Stimulated activated CD8-positive, alpha-beta memory T cell treated with anti-CD3 and anti-CD28 coated beads, Interleukin-15, amount 100 ng/mL, for 1 hour (primary cell): ENCODE results near the gene MAG.

Experiments used
- DNase-seq: peaks from one replicate; pipeline ENCODE4 v3.0.0-alpha.2; 2020; ENCODE audit warnings: low read depth

MAG gene

GRCh38 chr19:35363001-35363590 lies 71.1 kb downstream of the MAG start:
- no peak for DNase-seq
